Measurements from ENCODE around the gene ZNF639.

DNA sequence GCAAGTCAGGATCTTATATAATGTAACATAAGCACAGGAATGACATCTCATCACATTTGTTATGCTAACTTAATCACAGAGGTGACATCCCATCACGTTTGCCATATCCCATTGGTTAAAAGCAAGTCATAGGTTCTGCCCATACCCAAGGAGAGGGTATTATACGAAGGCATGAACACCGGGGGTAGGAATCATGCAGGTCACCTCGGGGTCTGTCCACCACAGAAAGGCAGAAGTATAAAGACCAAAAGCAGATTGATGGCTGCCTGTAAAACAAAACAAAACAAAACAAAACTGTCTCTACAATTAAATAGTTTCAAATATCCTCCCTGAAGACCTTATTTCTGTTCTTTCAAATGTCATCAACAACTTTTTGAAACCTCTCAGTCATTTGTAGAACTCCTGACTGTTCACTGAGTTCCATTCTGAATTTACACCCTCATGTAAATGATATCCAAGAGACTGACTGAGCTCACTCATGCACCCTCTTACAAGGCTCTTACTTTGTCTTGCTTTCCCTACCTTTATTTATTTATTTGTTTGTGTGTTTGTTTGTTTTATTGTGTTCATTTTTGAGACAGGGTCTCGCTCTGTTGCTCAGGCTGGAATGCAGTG lies 22.7 kb upstream of the ZNF639 start:
- TF ChIP-seq TEAD4 (IDR thresholded peaks at IDR 0.05) (no peak), EP300 (IDR thresholded peaks at IDR 0.05; ENCODE audit: borderline replicate concordance) (no peak), CREB1 (IDR thresholded peaks at IDR 0.05; ENCODE audit: low read depth) (no peak), REST (IDR thresholded peaks at IDR 0.05; ENCODE audit: low read depth) (no peak), EGR1 (IDR thresholded peaks at IDR 0.05) (no peak), CEBPB (IDR thresholded peaks at IDR 0.05) (no peak), RAD21 (IDR thresholded peaks at IDR 0.05; ENCODE audit: low read depth) (no peak), FOXM1 (IDR thresholded peaks at IDR 0.05; ENCODE audit: borderline replicate concordance, low read depth) (no peak), TAF1 (IDR thresholded peaks at IDR 0.05; ENCODE audit: low read depth) (no peak)

Measured in Ishikawa (cell line).